H1 (cell line): Measurements from ENCODE around the gene SCYL1. TPM values are rescaled to one million over a fixed set of nuclear protein-coding genes. Genes with fewer than 3 reads are reported as not detected.
A peak's percentile ranks its signal among the peaks of the same experiment; 100 is the strongest.

Source experiments
- CTCF ChIA-PET: fragments of 300-600 bp; sonication (Branson Sonifier 250); formaldehyde crosslinking; loops from one replicate; lab custom pipeline; 2021; ENCODE audit not compliant: partially characterized antibody; lab: Charles Lee
- POLR2A ChIA-PET: fragments of 300-600 bp; sonication (Branson Sonifier 250); formaldehyde crosslinking; loops from one replicate; lab custom pipeline; 2021; ENCODE audit warnings: inconsistent platforms; ENCODE audit not compliant: partially characterized antibody; lab: Charles Lee
- DNase-seq, 2 experiments: peaks; one replicate each; pipeline versions ENCODE4 v3.0.0 to v3.0.0-alpha.2; 2010 to 2022; ENCODE audit warnings: low spot score in 2 of 2, low read depth in 1 of 2, mixed read lengths in 1 of 2
- FAIRE-seq: peaks from 2 replicates; lab custom pipeline; 2011; peaks lifted over from hg19 to GRCh38; lab: Jason Lieb, UNC
- H2AFZ ChIP-seq: 2 replicates; pipeline ENCODE4 v1.8.1; 2012; ENCODE audit warnings: low read length, inconsistent platforms
- H2AK5ac ChIP-seq: 2 replicates; pipeline ENCODE4 v1.6.1; 2013; ENCODE audit warnings: low read depth, low read length
- H2BK120ac ChIP-seq: replicated peaks from 2 replicates; pipeline ENCODE3; 2013; ENCODE audit warnings: low read depth, low read length, inconsistent platforms
- H2BK12ac ChIP-seq: 2 replicates; pipeline ENCODE4 v1.6.1; 2013; ENCODE audit warnings: low read depth, low read length
- H2BK15ac ChIP-seq: 2 replicates; pipeline ENCODE4 v1.6.1; 2013; ENCODE audit warnings: low read length
- H2BK20ac ChIP-seq: 2 replicates; pipeline ENCODE4 v1.6.1; 2013; ENCODE audit warnings: low read length
- H2BK5ac ChIP-seq: 2 replicates; pipeline ENCODE4 v1.6.1; 2013; ENCODE audit warnings: low read depth, low read length
- H3K14ac ChIP-seq: 2 replicates; pipeline ENCODE4 v1.6.1; 2013; ENCODE audit warnings: inconsistent platforms; ENCODE audit not compliant: insufficient read length
- H3K18ac ChIP-seq: 2 replicates; pipeline ENCODE4 v1.6.1; 2013; ENCODE audit warnings: low read length; ENCODE audit errors: extremely low read depth
- H3K23ac ChIP-seq: 2 replicates; pipeline ENCODE4 v1.6.1; 2013; ENCODE audit warnings: inconsistent platforms; ENCODE audit not compliant: insufficient read length
- H3K23me2 ChIP-seq: 2 replicates; pipeline ENCODE4 v1.6.1; 2013; ENCODE audit warnings: low read depth, low read length
- H3K27ac ChIP-seq: 2 replicates; pipeline ENCODE4 v1.6.1; 2011; ENCODE audit warnings: low read depth, low read length, inconsistent platforms
- H3K27me3 ChIP-seq, 4 experiments: replicated peaks in 1 of 4; 1 replicate in 1 of 4; 2 replicates in 3 of 4; pipeline versions ENCODE4 v1.6.1 to v1.8.1; 2011 to 2013; ENCODE audit warnings: low read length in 3 of 4, mild to moderate bottlenecking in 3 of 4, inconsistent platforms in 2 of 4, mixed read lengths in 2 of 4, moderate library complexity in 1 of 4; ENCODE audit not compliant: control insufficient read depth in 3 of 4, insufficient read depth in 3 of 4; ENCODE audit errors: extremely low read depth in 1 of 4
- H3K36me3 ChIP-seq, 4 experiments: 2 replicates each; pipeline versions ENCODE4 v1.6.1 to v1.8.1; 2011 to 2013; ENCODE audit warnings: mild to moderate bottlenecking in 4 of 4, low read length in 3 of 4, moderate library complexity in 2 of 4, control low read depth in 1 of 4, inconsistent platforms in 1 of 4; ENCODE audit not compliant: insufficient read depth in 4 of 4, control insufficient read depth in 2 of 4
- H3K4ac ChIP-seq: replicated peaks from 2 replicates; pipeline ENCODE3; 2013; ENCODE audit warnings: low read length, low read depth, mixed read lengths, inconsistent platforms; ENCODE audit not compliant: insufficient read length
- H3K4me1 ChIP-seq, 4 experiments: replicated peaks in 1 of 4; 1 replicate in 1 of 4; 2 replicates in 3 of 4; pipeline versions ENCODE4 v1.6.1 to v1.8.1; 2011 to 2013; ENCODE audit warnings: low read length in 3 of 4, inconsistent platforms in 2 of 4, mixed read lengths in 1 of 4; ENCODE audit not compliant: insufficient read depth in 4 of 4, control insufficient read depth in 3 of 4
- H3K4me2 ChIP-seq, 2 experiments: 2 replicates each; pipeline versions ENCODE4 v1.6.1 to v1.8.1; 2011 to 2013; ENCODE audit warnings: low read depth in 2 of 2, low read length in 2 of 2, control low read depth in 1 of 2, inconsistent platforms in 1 of 2, mild to moderate bottlenecking in 1 of 2; ENCODE audit not compliant: insufficient read depth in 1 of 2
- H3K4me3 ChIP-seq, 4 experiments: fragments of 200-600, 300-600 bp in 1 of 4; sonication (generic), shearing (Covaris generic), sonication (Bioruptor Twin) in 1 of 4; 2 replicates each; pipeline versions ENCODE4 v1.5.1 to v1.8.1; 2011 to 2016; ENCODE audit warnings: low read length in 4 of 4, low read depth in 3 of 4, control low read depth in 2 of 4, inconsistent platforms in 2 of 4, mild to moderate bottlenecking in 2 of 4, mixed read lengths in 1 of 4, moderate library complexity in 1 of 4; ENCODE audit not compliant: insufficient read depth in 2 of 4; ENCODE audit errors: extremely low read depth in 1 of 4
- H3K56ac ChIP-seq: replicated peaks from 2 replicates; pipeline ENCODE3; 2013; ENCODE audit warnings: low read depth, mild to moderate bottlenecking, mixed read lengths, low read length, inconsistent platforms; ENCODE audit not compliant: insufficient read length
- H3K79me1 ChIP-seq: 2 replicates; pipeline ENCODE4 v1.6.1; 2013; ENCODE audit warnings: low read depth, low read length, control low read depth
- H3K79me2 ChIP-seq, 2 experiments: 2 replicates each; pipeline versions ENCODE4 v1.6.1 to v1.8.1; 2012 to 2013; ENCODE audit warnings: low read length in 2 of 2, mild to moderate bottlenecking in 2 of 2, inconsistent platforms in 1 of 2; ENCODE audit not compliant: insufficient read depth in 2 of 2, control insufficient read depth in 1 of 2
- H3K9ac ChIP-seq, 4 experiments: replicated peaks in 1 of 4; 1 replicate in 1 of 4; 2 replicates in 3 of 4; pipeline versions ENCODE4 v1.6.1 to v1.8.1; 2011 to 2013; ENCODE audit warnings: low read depth in 3 of 4, low read length in 3 of 4, control low read depth in 2 of 4, mild to moderate bottlenecking in 2 of 4, moderate library complexity in 2 of 4, inconsistent platforms in 1 of 4; ENCODE audit errors: extremely low read depth in 1 of 4
- H3K9me3 ChIP-seq, 2 experiments: 2 replicates each; pipeline versions ENCODE4 v1.6.1 to v1.8.1; 2012 to 2013; ENCODE audit warnings: mild to moderate bottlenecking in 2 of 2, moderate library complexity in 2 of 2, control low read depth in 1 of 2, inconsistent platforms in 1 of 2, low read depth in 1 of 2, low read length in 1 of 2, mixed read lengths in 1 of 2; ENCODE audit not compliant: insufficient read depth in 2 of 2
- H4K20me1 ChIP-seq, 2 experiments: replicated peaks in 1 of 2; 2 replicates each; pipeline versions ENCODE3 to v1.8.1; 2011 to 2013; ENCODE audit warnings: inconsistent platforms in 2 of 2, low read length in 2 of 2, mild to moderate bottlenecking in 1 of 2; ENCODE audit not compliant: insufficient read depth in 2 of 2, control insufficient read depth in 1 of 2
- H4K5ac ChIP-seq: 2 replicates; pipeline ENCODE4 v1.6.1; 2013; ENCODE audit warnings: low read length, low read depth, mixed read lengths, inconsistent platforms; ENCODE audit not compliant: insufficient read length
- H4K8ac ChIP-seq: 2 replicates; pipeline ENCODE4 v1.8.0; 2013; ENCODE audit warnings: mild to moderate bottlenecking, moderate library complexity, low read length, inconsistent platforms; ENCODE audit not compliant: insufficient read depth; ENCODE audit errors: extremely low read depth
- H4K91ac ChIP-seq: replicated peaks from 2 replicates; pipeline ENCODE3; 2013; ENCODE audit warnings: low read length, mixed read lengths, inconsistent platforms; ENCODE audit not compliant: insufficient read length
- EP300 ChIP-seq, 2 experiments: IDR thresholded peaks; 1 replicate in 1 of 2; 2 replicates in 1 of 2; pipeline ENCODE4 v1.6.1; 2011 to 2012; ENCODE audit warnings: low read depth in 2 of 2, low read length in 2 of 2, mild to moderate bottlenecking in 2 of 2, borderline replicate concordance in 1 of 2, inconsistent platforms in 1 of 2, moderate library complexity in 1 of 2
- EZH2 ChIP-seq: fragments of 200-600 bp; sonication (generic); IDR thresholded peaks from 2 replicates; pipeline ENCODE4 v1.7.1; 2012; ENCODE audit warnings: low read depth, mild to moderate bottlenecking, moderate library complexity, low read length, inconsistent platforms; ENCODE audit not compliant: severe bottlenecking
- HDAC6 ChIP-seq: IDR thresholded peaks from one replicate; pipeline ENCODE4 v1.7.1; 2012; ENCODE audit warnings: low read depth, mild to moderate bottlenecking, inconsistent platforms, low read length, moderate library complexity
- KDM4A ChIP-seq: IDR thresholded peaks from one replicate; pipeline ENCODE4 v1.7.1; 2012; ENCODE audit warnings: low read depth, mild to moderate bottlenecking, moderate library complexity, low read length, inconsistent platforms; ENCODE audit not compliant: severe bottlenecking
- MAFK ChIP-seq: IDR thresholded peaks from 2 replicates; pipeline ENCODE4 v1.6.1; 2012; ENCODE audit warnings: low read depth, mild to moderate bottlenecking, improper control_type of control experiment, low read length
- RNF2 ChIP-seq: fragments of 200-900, 300-1000 bp; sonication (generic); IDR thresholded peaks from 2 replicates; pipeline ENCODE4 v1.7.1; 2016; ENCODE audit warnings: borderline replicate concordance, low read depth, mild to moderate bottlenecking, antibody characterized with exemption, low read length; ENCODE audit not compliant: poor library complexity, severe bottlenecking; ENCODE audit errors: missing control alignments
- RXRA ChIP-seq: IDR thresholded peaks from 2 replicates; pipeline ENCODE4 v1.6.1; 2011; ENCODE audit warnings: low read depth, mild to moderate bottlenecking, low read length, moderate library complexity; ENCODE audit not compliant: insufficient read depth
- YY1 ChIP-seq: IDR thresholded peaks from 2 replicates; pipeline ENCODE4 v1.6.1; 2011; ENCODE audit warnings: low read depth, mild to moderate bottlenecking, low read length
- WGBS, 2 experiments: shearing (Covaris generic) in 1 of 2; methylation state at CpG; one replicate each; pipeline versions ENCODE4 v1.1.6 to v1.1.7; 2013 to 2015; ENCODE audit warnings: low lambda C conversion rate in 2 of 2, mixed read lengths in 2 of 2, inconsistent platforms in 1 of 2, low coverage in 1 of 2, missing lambda C conversion rate in 1 of 2; ENCODE audit not compliant: insufficient replicate concordance in 2 of 2, insufficient coverage in 1 of 2, insufficient read length in 1 of 2; ENCODE audit errors: extremely low coverage in 1 of 2, missing lambda C conversion rate in 1 of 2; 5-methylcytosine and 5-hydroxymethylcytosine counted together
- polyA plus RNA-seq, 7 experiments: library from polyadenylated mRNA; depleted of rRNA in 3 of 7; stranded (reverse) in 5 of 7; unstranded in 2 of 7; fragments of >200 nt in 5 of 7; fragments of 200-250 nt in 2 of 7; gene quantifications; 1 replicate in 5 of 7; 2 replicates in 1 of 7; 4 replicates in 1 of 7; pipeline versions ENCODE4 v1.2.1 to v1.2.3, GENCODE V29; 2011 to 2013; ENCODE audit warnings: missing spikeins in 2 of 7, mixed read lengths in 2 of 7
- total RNA-seq: library from RNA; stranded (reverse); fragmentation: NEBNext Ultra II Directional; extraction: Animal tissue kit (Norgen Biotek cat#: 25700); gene quantifications from 2 replicates; pipeline ENCODE4 v1.2.1, GENCODE V29; 2021
- TF ChIP-seq, protein P1 (sequence below): IDR thresholded peaks from 2 replicates; pipeline ENCODE4 v1.6.1; 2012; ENCODE audit warnings: low read length, inconsistent platforms

Gene SCYL1
- total and polyA plus RNA-seq, 2 of the 8 experiments (the other 6 are each of a cell fraction or from before 2014, with no cell fraction given): 59.8 to 77.7 TPM

- Histone ChIP-seq H2BK5ac (peak overlapping the region; percentile 22; the same call in 1 of the 2 replicates), H3K27me3 (peaks cover 0 to 22% (median 14%) of the 10 kb centered on the region in 4 experiments; a peak in 5 of 7 replicates), H3K79me2 (no peaks in the 10 kb centered on the region), H3K9ac (no peak overlapping the region), H2BK12ac (peak overlapping the region; percentile 32; the same call in 1 of the 2 replicates), H3K18ac (no peak overlapping the region), H3K27ac (no peak overlapping the region), H4K20me1 (no peaks in the 10 kb centered on the region), H3K79me1 (no peaks in the 10 kb centered on the region), H2BK20ac (no peak overlapping the region; the same call in 1 of the 2 replicates), H3K14ac (no peak overlapping the region), H4K8ac (no peak overlapping the region), H3K23ac (no peak overlapping the region), H3K36me3 (no peaks in the 10 kb centered on the region), H3K4me3 (no peak overlapping the region; a peak in 1 of 8 replicates), H3K23me2 (peaks cover 4% of the 10 kb centered on the region; the same call in 1 of the 2 replicates), H4K5ac (no peak overlapping the region), H2AK5ac (peak overlapping the region; percentile 47), H3K4me2 (peak overlapping the region; percentile 53 to 83), H2BK120ac (no peak overlapping the region), H3K56ac (no peak overlapping the region), H3K4ac (no peak overlapping the region), H2AFZ (no peak overlapping the region), H3K9me3 (no peaks in the 10 kb centered on the region), H3K4me1 (peaks cover 0 to 37% (median 28%) of the 10 kb centered on the region in 4 experiments; a peak in 6 of 7 replicates), H4K91ac (peak overlapping the region; percentile 9), H2BK15ac (peak overlapping the region; percentile 47)
- FAIRE-seq (no peak), DNase-seq (no peak)
- WGBS, 2 experiments: 63% methylated on average over 5 of the region's 5 CpGs; no CpG with 5 or more reads in 1 of the 2 experiments
- ChIA-PET CTCF (interaction anchor here (0.6 to 16.3 kb wide), 13 partner anchors 8 to 482 kb away, joined by 3 to 284 read pairs (median 4); partner anchors contain the start of genes EHBP1L1, FAM89B and ZNRD2), POLR2A (interaction anchor here (0.6 to 4.2 kb wide), 16 partner anchors 10 to 160 kb away, joined by 3 to 29 read pairs (median 5); partner anchors contain the start of genes FAM89B, MALAT1, PCNX3 and RNASEH2C)
- TF ChIP-seq MAFK (no peak), YY1 (no peak), EP300 (IDR thresholded peaks at IDR 0.05; ENCODE audit: borderline replicate concordance in 1 of 2, low read depth in 2 of 2, low read length in 2 of 2) (no peak), EZH2 (no peak), RNF2 (no peak), KDM4A (no peak), HDAC6 (no peak), RXRA (no peak)
- TF ChIP-seq, protein P1, sequence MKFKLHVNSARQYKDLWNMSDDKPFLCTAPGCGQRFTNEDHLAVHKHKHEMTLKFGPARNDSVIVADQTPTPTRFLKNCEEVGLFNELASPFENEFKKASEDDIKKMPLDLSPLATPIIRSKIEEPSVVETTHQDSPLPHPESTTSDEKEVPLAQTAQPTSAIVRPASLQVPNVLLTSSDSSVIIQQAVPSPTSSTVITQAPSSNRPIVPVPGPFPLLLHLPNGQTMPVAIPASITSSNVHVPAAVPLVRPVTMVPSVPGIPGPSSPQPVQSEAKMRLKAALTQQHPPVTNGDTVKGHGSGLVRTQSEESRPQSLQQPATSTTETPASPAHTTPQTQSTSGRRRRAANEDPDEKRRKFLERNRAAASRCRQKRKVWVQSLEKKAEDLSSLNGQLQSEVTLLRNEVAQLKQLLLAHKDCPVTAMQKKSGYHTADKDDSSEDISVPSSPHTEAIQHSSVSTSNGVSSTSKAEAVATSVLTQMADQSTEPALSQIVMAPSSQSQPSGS: no peak
Observed at GRCh38 chr11:65559951-65560537, 35.2 kb downstream of the SCYL1 start.
